Lower leg skin (tissue), 3 donors: Measurements from ENCODE around the gene MMADHC.

Source experiments
- CTCF ChIP-seq, 3 donors: fragments of 450-650 bp; IDR thresholded peaks; one replicate each; pipeline ENCODE4 v1.5.1; 2016; ENCODE audit warnings: antibody characterized with exemption in 3 of 3, mild to moderate bottlenecking in 3 of 3, moderate library complexity in 2 of 3
- POLR2A ChIP-seq, 2 donors: fragments of 450-650 bp; IDR thresholded peaks; one replicate each; pipeline ENCODE4 v1.6.1; 2016 to 2017; ENCODE audit warnings: antibody characterized with exemption in 2 of 2, mild to moderate bottlenecking in 1 of 2, moderate library complexity in 1 of 2

GRCh38 chr2:149634103-149634502 lies 46.5 kb upstream of the MMADHC start:
- TF ChIP-seq CTCF (IDR thresholded peaks at IDR 0.05) (no peak), POLR2A (IDR thresholded peaks at IDR 0.05) (no peak)
